Astrocyte (in vitro differentiated cells and primary cell): Measurements from ENCODE around the gene TRPM8.

ENCODE experiments used
- EZH2 ChIP-seq: IDR thresholded peaks from 2 replicates; pipeline ENCODE4 v1.6.1; 2012; ENCODE audit warnings: mild to moderate bottlenecking, low read length, inconsistent platforms; ENCODE audit not compliant: insufficient read depth
- TF ChIP-seq, protein P1 (sequence below): IDR thresholded peaks from 2 replicates; pipeline ENCODE4 v1.5.1; 2011; ENCODE audit warnings: low read depth, mild to moderate bottlenecking, inconsistent platforms, low read length, moderate library complexity; ENCODE audit not compliant: insufficient read depth

DNA sequence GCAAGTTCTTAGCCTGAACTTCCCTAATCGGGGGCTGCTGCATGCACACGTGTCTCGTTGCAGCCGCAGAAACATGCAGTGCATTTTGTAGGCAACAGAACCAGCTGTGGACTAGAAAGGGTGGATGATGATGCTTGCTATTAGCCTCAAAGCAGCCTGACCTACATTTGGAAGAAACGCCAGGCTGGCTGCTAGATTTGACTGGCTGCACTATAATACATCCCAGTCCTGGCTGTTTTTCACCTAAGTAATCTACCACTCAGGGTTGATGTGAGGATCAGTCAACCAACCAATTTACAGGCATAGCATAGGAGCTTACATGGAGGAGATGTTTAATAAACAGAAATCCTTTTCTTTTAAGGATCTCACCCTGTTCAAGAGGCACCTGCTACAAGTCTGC lies 77.0 kb downstream of the TRPM8 start:
- TF ChIP-seq, protein P1, sequence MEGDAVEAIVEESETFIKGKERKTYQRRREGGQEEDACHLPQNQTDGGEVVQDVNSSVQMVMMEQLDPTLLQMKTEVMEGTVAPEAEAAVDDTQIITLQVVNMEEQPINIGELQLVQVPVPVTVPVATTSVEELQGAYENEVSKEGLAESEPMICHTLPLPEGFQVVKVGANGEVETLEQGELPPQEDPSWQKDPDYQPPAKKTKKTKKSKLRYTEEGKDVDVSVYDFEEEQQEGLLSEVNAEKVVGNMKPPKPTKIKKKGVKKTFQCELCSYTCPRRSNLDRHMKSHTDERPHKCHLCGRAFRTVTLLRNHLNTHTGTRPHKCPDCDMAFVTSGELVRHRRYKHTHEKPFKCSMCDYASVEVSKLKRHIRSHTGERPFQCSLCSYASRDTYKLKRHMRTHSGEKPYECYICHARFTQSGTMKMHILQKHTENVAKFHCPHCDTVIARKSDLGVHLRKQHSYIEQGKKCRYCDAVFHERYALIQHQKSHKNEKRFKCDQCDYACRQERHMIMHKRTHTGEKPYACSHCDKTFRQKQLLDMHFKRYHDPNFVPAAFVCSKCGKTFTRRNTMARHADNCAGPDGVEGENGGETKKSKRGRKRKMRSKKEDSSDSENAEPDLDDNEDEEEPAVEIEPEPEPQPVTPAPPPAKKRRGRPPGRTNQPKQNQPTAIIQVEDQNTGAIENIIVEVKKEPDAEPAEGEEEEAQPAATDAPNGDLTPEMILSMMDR, result no peak
- TF ChIP-seq EZH2, result no peak
